ENCODE data around the gene GNMT.

Gene GNMT

GRCh38 chr6:42979523-42980177 lies 19.1 kb downstream of the GNMT start:
- Histone ChIP-seq H3K9me2 (ENCODE audit: low read depth, low read length) (no peaks in the 10 kb centered on the region), H3K79me2 (ENCODE audit: insufficient read depth, low read length) (peaks cover 4% of the 10 kb centered on the region; the same call in 1 of the 2 replicates), H3K4me3 (ENCODE audit: low read depth, low read length, poor library complexity, severe bottlenecking) (peak overlapping the region; percentile 85), H3K4me1 (ENCODE audit: insufficient read depth, low read length, severe bottlenecking) (peaks cover 40% of the 10 kb centered on the region), H3K9me3 (ENCODE audit: low read length) (no peaks in the 10 kb centered on the region), H3K4me2 (ENCODE audit: low read length) (peak overlapping the region; percentile 97), H3K27ac (ENCODE audit: low read depth, low read length, poor library complexity, severe bottlenecking) (peak overlapping the region; percentile 70), H4K20me1 (ENCODE audit: insufficient read depth, low read length) (no peaks in the 10 kb centered on the region), H3K27me3 (ENCODE audit: insufficient read depth, low read length) (no peaks in the 10 kb centered on the region), H3K9ac (ENCODE audit: low read length) (peak overlapping the region; percentile 87), H3F3A (ENCODE audit: insufficient read depth, low read length) (peaks cover 4% of the 10 kb centered on the region; the same call in 1 of the 2 replicates), H2AFZ (ENCODE audit: low read length) (0 out of 2 replicates have a peak overlapping the region, but pooled peaks have one; percentile 22), H3K36me3 (ENCODE audit: insufficient read depth, low read length) (peaks cover 17% of the 10 kb centered on the region)
- TF ChIP-seq CTCF (IDR thresholded peaks at IDR 0.05; ENCODE audit: low read length) (no peak), EZH2 (IDR thresholded peaks at IDR 0.05; ENCODE audit: borderline replicate concordance, low read length) (no peak)

- 0 out of 2 replicates have a peak, but pooled peaks cover 4% of the 10 kb centered on the region for H3K36me3 ChIP-seq (ENCODE audit: insufficient read depth, low read length)
- no peaks in the 10 kb centered on the region for H3K9me2 ChIP-seq (ENCODE audit: low read depth, low read length)
- H3K27me3 ChIP-seq (ENCODE audit: insufficient read depth, low read length), result no peaks in the 10 kb centered on the region
- no peak overlapping the region for H3K9ac ChIP-seq (ENCODE audit: low read length)
- H3K4me3 ChIP-seq (ENCODE audit: low read depth, low read length, poor library complexity, severe bottlenecking), result no peak overlapping the region
- H3K4me2 ChIP-seq (ENCODE audit: low read length), result no peak overlapping the region
- H2AFZ ChIP-seq (ENCODE audit: low read length), result no peak overlapping the region
- H3F3A ChIP-seq (ENCODE audit: insufficient read depth, low read length), result peaks cover 4% of the 10 kb centered on the region; the same call in 1 of the 2 replicates
- H3K4me1 ChIP-seq (ENCODE audit: insufficient read depth, low read length, severe bottlenecking), result peaks cover 49% of the 10 kb centered on the region
- no peaks in the 10 kb centered on the region for H4K20me1 ChIP-seq (ENCODE audit: insufficient read depth, low read length)
- no peak for TF ChIP-seq CTCF (IDR thresholded peaks at IDR 0.05; ENCODE audit: low read length)
- TF ChIP-seq EZH2 (IDR thresholded peaks at IDR 0.05; ENCODE audit: borderline replicate concordance, low read length), result no peak
- no peak overlapping the region for H3K27ac ChIP-seq (ENCODE audit: low read depth, low read length, poor library complexity, severe bottlenecking)
- no peaks in the 10 kb centered on the region for H3K9me3 ChIP-seq (ENCODE audit: low read length)
- H3K79me2 ChIP-seq (ENCODE audit: insufficient read depth, low read length), result peaks cover 10% of the 10 kb centered on the region
These were observed 21.3 kb downstream of the GNMT start for GRCh38 chr6:42981836-42982235.

- Histone ChIP-seq H3K36me3 (ENCODE audit: insufficient read depth, low read length) (peaks cover 15% of the 10 kb centered on the region; the same call in 1 of the 2 replicates), H3K79me2 (ENCODE audit: insufficient read depth, low read length) (peaks cover 6% of the 10 kb centered on the region), H3K4me3 (ENCODE audit: low read depth, low read length, poor library complexity, severe bottlenecking) (peak within 1 kb of the TSS; percentile 83), H3K9ac (ENCODE audit: low read length) (peak within 1 kb of the TSS; percentile 85), H4K20me1 (ENCODE audit: insufficient read depth, low read length) (no peaks in the 10 kb centered on the region), H3K9me2 (ENCODE audit: low read depth, low read length) (no peaks in the 10 kb centered on the region), H3K9me3 (ENCODE audit: low read length) (no peaks in the 10 kb centered on the region), H3K27ac (ENCODE audit: low read depth, low read length, poor library complexity, severe bottlenecking) (peak within 1 kb of the TSS; percentile 52), H2AFZ (ENCODE audit: low read length) (no peak within 1 kb of the TSS), H3F3A (ENCODE audit: insufficient read depth, low read length) (peaks cover 4% of the 10 kb centered on the region; the same call in 1 of the 2 replicates), H3K27me3 (ENCODE audit: insufficient read depth, low read length) (no peaks in the 10 kb centered on the region), H3K4me1 (ENCODE audit: insufficient read depth, low read length, severe bottlenecking) (peaks cover 42% of the 10 kb centered on the region), H3K4me2 (ENCODE audit: low read length) (peak within 1 kb of the TSS; percentile 88)
- TF ChIP-seq CTCF (IDR thresholded peaks at IDR 0.05; ENCODE audit: low read length), result no peak
- TF ChIP-seq EZH2 (IDR thresholded peaks at IDR 0.05; ENCODE audit: borderline replicate concordance, low read length), result no peak
These were observed 23.7 kb downstream of the GNMT start, which contains the start of gene PPP2R5D for GRCh38 chr6:42984001-42984923. Gene PPP2R5D (plus strand): TSS chr6:42984570. CDS start chr6:42984678, 108 bp downstream.
